NCI-H2081 (cell line): ENCODE measurements around the gene NUMB.

Experiments used
- DNase-seq, 2 experiments: peaks; one replicate each; lab custom pipeline; 2025; lab: John Stamatoyannopoulos, UW

Gene NUMB

GRCh38 chr14:73261075-73261474 is 197.3 kb downstream of the NUMB start:
- DNase-seq, result no peak

- no peak for DNase-seq
Measured at GRCh38 chr14:73260574-73260973, 197.8 kb downstream of the NUMB start.

- no peak for DNase-seq
Measured at GRCh38 chr14:73259837-73260236, 198.5 kb downstream of the NUMB start.

GRCh38 chr14:73258845-73259611 is 199.3 kb downstream of the NUMB start:
- no peak for DNase-seq

GRCh38 chr14:73258076-73258475 is 200.3 kb downstream of the NUMB start:
- DNase-seq, result no peak

- DNase-seq, result no peak
Measured at GRCh38 chr14:73255693-73256225, 202.6 kb downstream of the NUMB start.

GRCh38 chr14:73255005-73255400 is 203.3 kb downstream of the NUMB start:
- no peak for DNase-seq

- no peak for DNase-seq
Measured at GRCh38 chr14:73254247-73255004, 203.9 kb downstream of the NUMB start.

GRCh38 chr14:73253721-73254120 is 204.6 kb downstream of the NUMB start:
- no peak for DNase-seq

GRCh38 chr14:73253323-73253610 is 205.1 kb downstream of the NUMB start:
- no peak for DNase-seq

- DNase-seq, result no peak
Measured at GRCh38 chr14:73252491-73253322, 205.6 kb downstream of the NUMB start.

GRCh38 chr14:73251516-73252215 is 206.7 kb downstream of the NUMB start:
- DNase-seq, result no peak

- no peak for DNase-seq
Measured at GRCh38 chr14:73250781-73251500, 207.4 kb downstream of the NUMB start.

- DNase-seq, result no peak
Measured at GRCh38 chr14:73250317-73250713, 208.0 kb downstream of the NUMB start.

GRCh38 chr14:73249564-73250316 is 208.6 kb downstream of the NUMB start:
- DNase-seq, result no peak

- no peak for DNase-seq
Measured at GRCh38 chr14:73249108-73249507, 209.2 kb downstream of the NUMB start.

GRCh38 chr14:73248108-73248868 is 210.1 kb downstream of the NUMB start:
- DNase-seq, result no peak

GRCh38 chr14:73246387-73247150 is 211.8 kb downstream of the NUMB start:
- DNase-seq, result no peak
